ENCODE data around the gene TMC5.
"Not testable (repeated sequence)": the region's sequence is repeated elsewhere in the genome, so short reads cannot be mapped to it uniquely, and the experiment has no call there.

Gene TMC5

DNA sequence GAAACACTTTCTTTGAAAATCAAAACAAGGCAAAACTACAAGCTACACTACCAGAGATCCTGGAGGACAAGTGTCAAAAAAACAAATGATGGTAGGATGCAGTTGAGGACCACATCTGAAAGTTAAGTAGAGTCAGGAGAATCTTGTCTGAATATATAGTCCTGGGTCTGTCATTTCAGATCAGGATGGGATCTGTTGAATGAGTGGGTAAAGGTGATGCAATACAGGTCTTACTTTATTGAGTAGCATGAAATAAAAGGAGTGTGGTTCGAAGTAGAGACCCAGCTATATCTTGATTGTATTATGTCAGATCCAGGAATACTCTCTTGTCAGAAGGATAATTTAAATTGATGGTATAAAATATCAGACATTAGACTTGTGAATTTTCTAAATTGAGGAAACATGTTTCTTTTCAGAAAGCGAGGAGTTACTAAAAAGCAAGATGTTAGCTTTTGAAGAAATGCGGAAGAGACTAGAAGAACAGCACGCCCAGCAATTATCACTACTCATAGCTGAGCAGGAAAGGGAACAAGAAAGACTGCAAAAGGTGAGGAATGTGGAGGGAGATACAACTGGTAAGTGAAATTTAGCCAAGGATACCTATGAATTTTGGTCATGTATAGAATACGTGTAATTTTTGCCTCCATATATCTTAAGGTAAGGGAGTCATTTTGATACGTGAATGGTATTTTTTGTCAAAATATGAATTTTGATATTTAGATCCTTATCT lies 122.7 kb downstream of the TMC5 start:
- Histone ChIP-seq H3K36me3 (ENCODE audit: insufficient read depth, low read length) (peaks cover 18% of the 10 kb centered on the region), H3K4me3 (ENCODE audit: low read depth, low read length) (no peak overlapping the region), H2AFZ (ENCODE audit: low read length, unreplicated experiment) (no peak overlapping the region), H3K4me1 (ENCODE audit: control insufficient read depth, insufficient read depth, low read length, unreplicated experiment) (no peaks in the 10 kb centered on the region), H3K27ac (ENCODE audit: low read depth, low read length) (no peak overlapping the region), H3K27me3 (ENCODE audit: insufficient read depth, low read length) (no peaks in the 10 kb centered on the region), H3K79me2 (ENCODE audit: control insufficient read depth, insufficient read depth, low read length, unreplicated experiment) (no peaks in the 10 kb centered on the region)

DNA sequence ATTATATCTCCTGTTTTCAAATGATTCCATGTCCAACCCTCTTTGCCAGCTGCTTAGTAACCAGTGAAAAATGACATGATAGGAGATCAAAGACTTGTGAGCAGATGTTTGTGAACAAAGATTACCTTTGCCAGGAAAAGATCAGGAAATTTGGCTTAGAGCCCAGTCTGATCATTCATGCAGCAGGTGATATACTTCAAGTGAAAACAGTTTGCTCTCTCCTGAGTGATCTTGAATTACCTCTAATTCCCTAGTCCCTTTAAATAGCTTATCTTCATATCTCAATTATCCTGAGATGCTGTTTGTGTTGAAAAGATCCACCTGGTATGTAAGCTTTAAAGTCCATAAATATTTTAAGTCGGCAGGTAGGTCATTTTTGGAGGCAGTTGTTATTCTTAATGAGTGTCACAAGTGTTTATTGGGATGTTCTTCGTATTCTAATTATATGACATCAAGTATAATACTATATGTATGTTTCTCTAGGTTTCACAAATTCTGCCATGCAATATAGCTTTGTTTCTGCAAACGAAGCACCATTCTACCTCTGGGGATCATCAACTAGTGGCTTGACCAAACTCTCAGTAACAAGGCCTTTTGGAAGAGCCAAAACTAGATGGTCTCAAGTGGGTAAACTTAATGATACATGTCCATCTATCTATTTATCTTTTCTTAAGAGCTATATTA lies 124.6 kb downstream of the TMC5 start:
- no peaks in the 10 kb centered on the region for H3K27me3 ChIP-seq (ENCODE audit: insufficient read depth, low read length)
- H3K4me3 ChIP-seq (ENCODE audit: low read depth, low read length): no peak overlapping the region
- peaks cover 15% of the 10 kb centered on the region for H3K36me3 ChIP-seq (ENCODE audit: insufficient read depth, low read length)

DNA sequence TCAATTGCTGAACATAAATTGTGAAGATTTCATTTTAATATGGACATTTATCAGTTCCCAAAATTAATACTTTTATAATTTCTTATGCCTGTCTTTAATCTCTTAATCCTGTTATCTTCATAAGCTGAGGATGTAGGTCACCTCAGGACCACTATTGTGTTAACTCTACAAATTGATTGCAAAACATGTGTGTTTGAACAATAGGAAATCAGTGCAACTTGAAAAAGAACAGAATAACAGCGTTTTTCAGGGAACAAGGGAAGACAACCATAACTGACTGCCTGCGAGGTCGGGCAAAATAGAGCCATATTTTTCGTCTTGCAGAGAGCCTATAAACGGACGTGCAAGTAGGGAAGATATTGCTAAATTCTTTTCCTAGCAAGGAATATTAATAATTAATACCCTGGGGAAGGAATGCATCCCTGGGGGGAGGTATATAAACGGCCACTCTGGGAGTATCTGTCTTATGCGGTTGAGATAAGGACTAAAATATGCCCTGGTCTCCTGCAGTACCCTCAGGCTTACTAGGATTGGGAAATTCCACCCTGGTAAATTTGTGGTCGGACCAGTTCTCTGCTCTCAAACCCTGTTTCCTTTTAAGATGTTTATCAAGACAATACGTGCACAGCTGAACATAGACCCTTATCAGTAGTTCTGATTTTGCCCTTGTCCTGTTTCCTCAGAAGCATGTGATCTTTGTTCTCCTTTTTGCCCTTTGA lies 125.8 kb downstream of the TMC5 start:
- not testable (repeated sequence) for H3K4me1 ChIP-seq (ENCODE audit: control insufficient read depth, insufficient read depth, low read length, unreplicated experiment); H3K79me2 ChIP-seq (ENCODE audit: control insufficient read depth, insufficient read depth, low read length, unreplicated experiment); H3K27me3 ChIP-seq (ENCODE audit: insufficient read depth, low read length); H3K4me3 ChIP-seq (ENCODE audit: low read depth, low read length); H3K27ac ChIP-seq (ENCODE audit: low read depth, low read length); H2AFZ ChIP-seq (ENCODE audit: low read length, unreplicated experiment)
- peaks cover 17% of the 10 kb centered on the region for H3K36me3 ChIP-seq (ENCODE audit: insufficient read depth, low read length)

More for the DNA sequence above, 124.6 kb downstream of the TMC5 start:
- Histone ChIP-seq H3K4me1 (ENCODE audit: control insufficient read depth, insufficient read depth, low read length, unreplicated experiment) (no peaks in the 10 kb centered on the region), H3K79me2 (ENCODE audit: control insufficient read depth, insufficient read depth, low read length, unreplicated experiment) (no peaks in the 10 kb centered on the region), H3K27ac (ENCODE audit: low read depth, low read length) (no peak overlapping the region), H2AFZ (ENCODE audit: low read length, unreplicated experiment) (no peak overlapping the region)

DNA sequence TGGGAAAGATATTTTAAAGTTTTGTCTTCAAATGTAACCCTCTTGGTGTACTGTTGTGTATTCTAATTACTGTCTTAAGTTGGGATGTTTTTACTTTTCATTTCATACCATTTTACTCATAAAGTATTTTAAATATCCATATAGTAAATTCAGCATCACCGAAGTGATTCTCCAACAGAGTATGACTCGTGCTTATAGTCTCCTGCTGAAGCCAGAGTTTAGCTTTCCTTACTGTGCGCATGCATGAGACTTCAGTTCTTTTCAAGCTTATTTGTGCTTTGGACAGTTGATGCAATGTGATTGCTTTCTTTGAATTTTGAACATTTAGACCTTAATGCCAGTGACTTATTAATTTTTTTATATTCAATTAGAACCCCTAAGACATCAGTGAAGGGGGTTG lies 130.5 kb downstream of the TMC5 start:
- Histone ChIP-seq H3K27ac (ENCODE audit: low read depth, low read length) (no peak overlapping the region), H2AFZ (ENCODE audit: low read length, unreplicated experiment) (no peak overlapping the region), H3K4me1 (ENCODE audit: control insufficient read depth, insufficient read depth, low read length, unreplicated experiment) (no peaks in the 10 kb centered on the region), H3K36me3 (ENCODE audit: insufficient read depth, low read length) (peaks cover 25% of the 10 kb centered on the region), H3K4me3 (ENCODE audit: low read depth, low read length) (no peak overlapping the region), H3K79me2 (ENCODE audit: control insufficient read depth, insufficient read depth, low read length, unreplicated experiment) (no peaks in the 10 kb centered on the region), H3K27me3 (ENCODE audit: insufficient read depth, low read length) (no peaks in the 10 kb centered on the region)
